Natural killer cell (primary cell): ENCODE measurements around the gene FAM53B. TPM values are rescaled to one million over a fixed set of nuclear protein-coding genes. Genes with fewer than 3 reads are reported as not detected.

ENCODE experiments used
- ATAC-seq, 3 donors: fragments of 150-1000 bp in 2 of 3; fragments of 200-7000 bp in 1 of 3; cut with Tn5 transposase; 1 replicate in 1 of 3; 2 replicates in 2 of 3; pipeline ENCODE4 v1.10.0; 2021; ENCODE audit warnings: mild to moderate bottlenecking in 2 of 3, moderate library complexity in 2 of 3
- DNase-seq, 2 donors: peaks; one replicate each; pipeline versions ENCODE4 v3.0.0 to v3.0.0-alpha.2; 2013 to 2021; ENCODE audit warnings: mixed read lengths in 1 of 2
- H3K27ac ChIP-seq: one replicate; pipeline ENCODE4 v1.5.1; 2013; ENCODE audit warnings: mild to moderate bottlenecking, low read length
- H3K27me3 ChIP-seq: one replicate; pipeline ENCODE4 v1.6.1; 2013; ENCODE audit warnings: low read length; ENCODE audit not compliant: control insufficient read depth, insufficient read depth
- H3K36me3 ChIP-seq: one replicate; pipeline ENCODE4 v1.6.1; 2013; ENCODE audit warnings: low read length; ENCODE audit not compliant: control insufficient read depth, insufficient read depth
- H3K4me1 ChIP-seq: one replicate; pipeline ENCODE4 v1.6.1; 2013; ENCODE audit warnings: low read length; ENCODE audit not compliant: control insufficient read depth, insufficient read depth
- H3K4me3 ChIP-seq: one replicate; pipeline ENCODE4 v1.5.1; 2013; ENCODE audit warnings: low read length
- H3K9me3 ChIP-seq: one replicate; pipeline ENCODE4 v1.6.1; 2013; ENCODE audit warnings: low read length; ENCODE audit not compliant: control insufficient read depth, insufficient read depth
- H3K27ac Mint-ChIP-seq, 2 donors: one replicate each; pipeline ENCODE4 v1.8.0; 2022; ENCODE audit warnings: mild to moderate bottlenecking in 2 of 2, mixed read lengths in 2 of 2, moderate library complexity in 1 of 2
- H3K27me3 Mint-ChIP-seq, 2 donors: one replicate each; pipeline ENCODE4 v1.8.0; 2022; ENCODE audit warnings: low read depth in 2 of 2, mixed read lengths in 2 of 2
- H3K36me3 Mint-ChIP-seq: one replicate; pipeline ENCODE4 v1.8.0; 2022; ENCODE audit warnings: mixed read lengths
- H3K4me1 Mint-ChIP-seq, 2 donors: one replicate each; pipeline ENCODE4 v1.8.0; 2022; ENCODE audit warnings: mixed read lengths in 2 of 2
- H3K4me3 Mint-ChIP-seq: one replicate; pipeline ENCODE4 v1.8.0; 2022; ENCODE audit warnings: mild to moderate bottlenecking, moderate library complexity, mixed read lengths
- H3K9me3 Mint-ChIP-seq, 2 donors: one replicate each; pipeline ENCODE4 v1.8.0; 2022; ENCODE audit warnings: mixed read lengths in 2 of 2
- CTCF ChIP-seq: fragments of 200-600 bp; IDR thresholded peaks from one replicate; pipeline ENCODE4 v1.8.0; 2022; ENCODE audit warnings: antibody characterized with exemption
- WGBS: methylation state at CpG from one replicate; pipeline ENCODE4 v1.1.7; 2013; ENCODE audit warnings: missing lambda C conversion rate; ENCODE audit not compliant: insufficient coverage; 5-methylcytosine and 5-hydroxymethylcytosine counted together
- intact Hi-C: fragments of 100-400 bp; cut with micrococcal nuclease; formaldehyde crosslinking; loops from one replicate; pipeline ENCODE4 v1.14.2; 2022
- total RNA-seq, 4 donors: library from RNA; stranded (reverse); fragments of 120-200 nt in 1 of 4; gene quantifications; one replicate each; pipeline versions ENCODE4 v1.2.3 to v1.2.4, GENCODE V29; 2013 to 2022

The FAM53B gene
- total RNA-seq, 3 donors from 2014 or later (not counting 1 experiment from before 2014, with no cell fraction given): 77.4 to 172 (median 121) TPM

- Histone ChIP-seq H3K36me3 (no peaks in the 10 kb centered on the region), H3K27ac (no peak overlapping the region), H3K4me1 (no peaks in the 10 kb centered on the region), H3K4me3 (no peak overlapping the region), H3K9me3 (no peaks in the 10 kb centered on the region), H3K27me3 (no peaks in the 10 kb centered on the region)
- Mint-ChIP-seq H3K27ac (no peak overlapping the region), H3K27me3 (no peaks in the 10 kb centered on the region), H3K4me3 (no peak overlapping the region), H3K4me1 (peaks cover 0 to 13% of the 10 kb centered on the region in 2 donors), H3K9me3 (no peaks in the 10 kb centered on the region), H3K36me3 (no peaks in the 10 kb centered on the region)
- DNase-seq: no peak
- ATAC-seq: no peak
- no peak for TF ChIP-seq CTCF
- intact Hi-C loops: no loop called here
- 93% methylated on average over 16 of the region's 16 CpGs for WGBS
Measured at GRCh38 chr10:124579011-124579399, 165.2 kb downstream of the FAM53B start.

- DNase-seq (no peak), ATAC-seq (no peak)
- no peaks in the 10 kb centered on the region for H3K4me1 ChIP-seq
- no peak overlapping the region for H3K4me3 ChIP-seq
- H3K4me3 Mint-ChIP-seq: no peak overlapping the region
- no peak overlapping the region for H3K27ac Mint-ChIP-seq
- no peaks in the 10 kb centered on the region for H3K27me3 Mint-ChIP-seq
- no peak overlapping the region for H3K27ac ChIP-seq
- no peak for TF ChIP-seq CTCF
- peaks cover 0 to 12% of the 10 kb centered on the region in 2 donors for H3K4me1 Mint-ChIP-seq
- intact Hi-C loops: no loop called here
- H3K9me3 Mint-ChIP-seq: no peaks in the 10 kb centered on the region
- WGBS: 89% methylated on average over 23 of the region's 23 CpGs
- H3K36me3 ChIP-seq: no peaks in the 10 kb centered on the region
- H3K27me3 ChIP-seq: no peaks in the 10 kb centered on the region
- no peaks in the 10 kb centered on the region for H3K9me3 ChIP-seq
- no peaks in the 10 kb centered on the region for H3K36me3 Mint-ChIP-seq
Measured at GRCh38 chr10:124578231-124579010, 165.8 kb downstream of the FAM53B start.

GRCh38 chr10:124577651-124578050 lies 166.5 kb downstream of the FAM53B start:
- peaks cover 0 to 9% of the 10 kb centered on the region in 2 donors for H3K4me1 Mint-ChIP-seq
- H3K9me3 Mint-ChIP-seq: no peaks in the 10 kb centered on the region
- Histone ChIP-seq H3K4me3 (no peak overlapping the region), H3K9me3 (no peaks in the 10 kb centered on the region), H3K27ac (no peak overlapping the region), H3K27me3 (no peaks in the 10 kb centered on the region), H3K4me1 (no peaks in the 10 kb centered on the region), H3K36me3 (no peaks in the 10 kb centered on the region)
- DNase-seq (no peak), ATAC-seq (no peak)
- WGBS: 92% methylated on average over 3 of the region's 3 CpGs
- intact Hi-C loops: no loop called here
- H3K36me3 Mint-ChIP-seq: no peaks in the 10 kb centered on the region
- no peak for TF ChIP-seq CTCF
- no peaks in the 10 kb centered on the region for H3K27me3 Mint-ChIP-seq
- H3K4me3 Mint-ChIP-seq: no peak overlapping the region
- H3K27ac Mint-ChIP-seq: no peak overlapping the region
